GM18867 (cell line): Measurements from ENCODE around the gene ADGRG3.
"Not testable (repeated sequence)": the region's sequence is repeated elsewhere in the genome, so short reads cannot be mapped to it uniquely, and the experiment has no call there.

Experiments
- ATAC-seq: cut with Tn5 transposase; IDR thresholded peaks from one replicate; pipeline ENCODE4 v1.9.1; 2021; ENCODE audit warnings: mild to moderate bottlenecking, moderate library complexity; ENCODE audit not compliant: unreplicated experiment

The ADGRG3 gene

GRCh38 chr16:57712569-57712968, 44.5 kb downstream of the ADGRG3 start:
- ATAC-seq: not testable (repeated sequence)

DNA sequence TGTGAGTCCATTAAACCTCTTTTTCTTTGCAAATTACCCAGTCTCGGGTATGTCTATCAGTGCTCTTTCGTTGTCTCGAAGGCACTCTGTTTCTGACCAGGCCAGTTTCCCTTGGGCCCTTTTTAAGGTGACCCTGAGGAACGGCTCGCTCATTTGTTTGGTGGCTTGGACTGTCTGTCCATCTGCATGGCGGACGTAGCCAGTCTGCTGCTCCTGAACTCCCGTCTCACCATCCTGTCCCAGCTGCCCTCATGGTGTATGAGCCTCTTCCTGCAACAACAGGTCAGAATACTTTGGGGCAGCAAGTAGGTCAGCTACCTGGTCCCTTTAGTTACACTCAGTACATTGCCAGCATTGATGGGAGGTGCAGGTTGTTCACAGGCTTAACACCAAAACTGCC, 45.5 kb downstream of the ADGRG3 start:
- ATAC-seq: no peak

GRCh38 chr16:57714047-57714446, 45.9 kb downstream of the ADGRG3 start:
- no peak for ATAC-seq

- no peak for ATAC-seq
These were observed 52.1 kb downstream of the ADGRG3 start for GRCh38 chr16:57720142-57720575.

- no peak for ATAC-seq
These were observed 53.5 kb downstream of the ADGRG3 start for GRCh38 chr16:57721356-57722209.

DNA sequence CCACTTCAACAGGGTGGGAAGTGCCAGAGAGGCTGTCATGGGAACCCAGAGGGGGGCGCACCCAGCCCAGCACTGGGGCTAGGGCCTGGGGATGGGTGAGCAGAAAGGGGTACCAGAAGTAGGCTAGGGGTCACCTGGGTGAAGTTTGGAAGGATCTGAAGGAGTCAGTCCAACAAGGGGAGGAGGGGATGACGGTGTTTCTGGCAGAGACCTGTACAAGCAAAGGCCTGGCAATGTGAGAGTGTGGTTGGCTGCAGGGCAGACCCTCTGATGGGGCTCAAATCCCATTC, 54.0 kb downstream of the ADGRG3 start:
- no peak for ATAC-seq

- ATAC-seq: no peak
These were observed 54.5 kb downstream of the ADGRG3 start for GRCh38 chr16:57722651-57723050.

GRCh38 chr16:57723170-57723569, 55.1 kb downstream of the ADGRG3 start:
- no peak for ATAC-seq

- ATAC-seq: no peak
These were observed 56.4 kb downstream of the ADGRG3 start for GRCh38 chr16:57724531-57724930.

DNA sequence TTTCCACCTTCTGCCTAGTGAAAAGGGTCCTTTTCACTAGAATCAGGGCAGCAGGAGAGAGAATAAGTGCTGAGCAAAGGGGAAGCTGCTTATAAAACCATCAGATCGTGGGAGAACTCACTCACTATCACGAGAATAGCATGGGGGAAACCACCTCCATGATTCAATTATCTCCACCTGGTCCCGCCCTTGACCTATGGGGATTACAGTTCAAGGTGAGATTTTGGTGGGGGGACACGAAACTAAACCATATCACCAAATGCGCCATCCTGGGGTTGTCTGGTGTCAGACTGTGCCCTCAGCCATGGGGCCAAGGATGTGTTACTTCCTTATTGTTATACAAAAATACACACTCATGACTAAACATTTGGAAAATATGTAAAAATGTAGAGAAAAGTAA, 57.0 kb downstream of the ADGRG3 start:
- no peak for ATAC-seq

GRCh38 chr16:57725554-57725953, 57.4 kb downstream of the ADGRG3 start:
- ATAC-seq: no peak

GRCh38 chr16:57725976-57726375, 57.9 kb downstream of the ADGRG3 start:
- no peak for ATAC-seq

DNA sequence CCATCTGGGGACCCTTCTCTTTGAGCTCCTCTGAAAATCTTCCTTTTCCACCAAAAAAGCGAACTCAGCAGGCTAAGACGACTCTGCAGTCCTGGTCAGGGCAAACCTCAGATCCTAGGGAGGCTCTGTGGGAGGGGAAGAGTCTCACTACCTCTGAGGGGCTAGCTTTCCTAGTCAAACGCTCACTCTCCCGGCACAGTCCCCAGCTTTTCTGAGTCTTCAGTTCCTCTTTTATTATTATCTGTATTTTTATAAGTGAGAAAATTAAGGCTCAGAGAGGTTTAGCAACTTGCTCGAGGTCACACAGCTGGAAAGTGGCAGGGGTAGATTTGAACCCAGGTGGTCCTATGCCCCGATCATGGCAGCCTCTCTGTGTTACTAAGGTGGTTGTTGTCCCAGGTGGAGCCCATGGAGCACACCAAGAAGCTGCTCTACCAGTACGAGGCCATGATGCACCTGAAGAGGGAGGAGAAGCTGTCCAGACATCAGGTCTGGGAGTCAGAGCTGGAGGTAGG, 58.4 kb downstream of the ADGRG3 start:
- no peak for ATAC-seq

- ATAC-seq: no peak
These were observed 59.5 kb downstream of the ADGRG3 start for GRCh38 chr16:57727610-57728009.

DNA sequence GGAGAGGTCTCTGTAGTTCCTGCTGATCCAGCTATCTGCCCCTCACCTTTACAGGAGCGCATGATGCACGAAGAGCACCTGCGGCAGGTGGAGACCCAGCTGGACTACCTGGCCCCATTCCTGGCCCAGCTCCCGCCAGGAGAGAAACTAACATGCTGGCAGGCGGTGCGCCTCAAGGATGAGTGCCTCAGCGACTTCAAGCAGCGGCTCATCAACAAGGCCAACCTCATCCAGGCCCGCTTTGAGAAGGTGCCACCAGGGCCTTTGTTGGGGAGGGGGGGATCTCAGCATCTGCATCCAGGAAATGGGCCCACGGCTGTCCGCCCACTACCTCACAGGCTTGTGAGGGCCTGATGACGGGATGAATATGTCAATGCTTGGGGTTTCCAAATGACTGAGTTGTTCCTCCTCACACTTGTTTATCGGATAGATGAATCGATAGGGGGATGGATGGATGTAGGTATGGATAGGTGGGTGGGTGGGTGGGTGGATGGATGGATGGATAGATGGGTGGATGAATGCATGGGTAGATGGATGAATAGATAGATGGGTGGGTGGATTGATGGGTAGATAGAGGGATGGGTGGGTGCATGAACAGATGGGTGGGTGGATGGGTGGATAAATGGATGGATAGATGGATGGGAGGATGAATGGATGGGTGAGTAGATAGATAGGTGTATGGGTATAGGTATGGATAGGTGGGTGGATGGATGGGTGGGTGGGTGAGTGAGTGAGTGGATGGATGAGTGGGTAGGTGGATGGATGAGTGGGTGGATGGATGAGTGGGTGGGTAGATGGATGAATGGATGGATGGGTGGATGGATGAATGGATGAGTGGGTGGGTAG, 60.5 kb downstream of the ADGRG3 start:
- ATAC-seq: no peak

GRCh38 chr16:57729182-57729484, 61.0 kb downstream of the ADGRG3 start:
- no peak for ATAC-seq

- ATAC-seq: not testable (repeated sequence)
These were observed 61.7 kb downstream of the ADGRG3 start for GRCh38 chr16:57729852-57730251.

DNA sequence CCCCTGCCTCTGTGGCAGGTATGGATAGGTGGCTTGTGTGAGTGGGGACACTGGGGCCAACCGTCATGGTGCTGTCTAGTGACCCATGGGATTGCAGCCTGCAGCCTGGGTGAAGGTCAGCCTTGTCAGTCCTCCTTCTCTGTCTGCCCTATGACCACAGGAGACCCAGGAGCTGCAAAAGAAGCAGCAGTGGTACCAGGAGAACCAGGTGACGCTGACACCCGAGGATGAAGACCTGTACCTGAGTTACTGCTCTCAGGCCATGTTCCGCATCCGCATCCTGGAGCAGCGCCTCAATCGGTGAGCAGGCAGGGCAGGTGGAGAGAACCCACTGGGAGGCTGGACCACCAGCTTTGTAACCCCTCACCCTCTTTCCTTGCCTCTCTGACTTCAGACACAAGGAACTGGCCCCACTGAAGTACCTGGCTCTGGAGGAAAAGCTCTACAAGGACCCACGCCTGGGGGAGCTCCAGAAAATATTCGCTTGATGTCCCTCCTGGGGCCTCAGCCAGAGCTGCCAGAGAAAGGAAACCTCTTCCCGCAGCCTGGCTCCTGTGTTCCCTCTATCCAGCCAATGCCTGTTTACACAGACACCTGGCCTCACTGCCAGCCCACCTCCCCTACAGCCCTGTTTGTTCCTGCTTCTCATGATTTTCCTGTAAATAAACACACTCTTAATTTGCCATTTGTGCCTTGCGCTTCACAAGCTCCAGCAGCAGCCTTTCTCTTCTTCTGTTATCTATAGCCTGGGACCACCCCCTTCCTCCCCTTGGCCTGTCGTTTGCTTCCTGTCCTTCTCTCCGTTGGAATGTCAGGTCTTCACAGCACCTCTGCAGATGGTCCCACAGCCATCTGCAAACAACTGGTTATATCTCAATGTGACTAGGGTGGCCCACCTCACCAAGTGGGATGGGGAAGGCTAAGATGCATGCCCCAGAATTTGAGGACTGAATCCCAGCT, 62.9 kb downstream of the ADGRG3 start:
- no peak for ATAC-seq

DNA sequence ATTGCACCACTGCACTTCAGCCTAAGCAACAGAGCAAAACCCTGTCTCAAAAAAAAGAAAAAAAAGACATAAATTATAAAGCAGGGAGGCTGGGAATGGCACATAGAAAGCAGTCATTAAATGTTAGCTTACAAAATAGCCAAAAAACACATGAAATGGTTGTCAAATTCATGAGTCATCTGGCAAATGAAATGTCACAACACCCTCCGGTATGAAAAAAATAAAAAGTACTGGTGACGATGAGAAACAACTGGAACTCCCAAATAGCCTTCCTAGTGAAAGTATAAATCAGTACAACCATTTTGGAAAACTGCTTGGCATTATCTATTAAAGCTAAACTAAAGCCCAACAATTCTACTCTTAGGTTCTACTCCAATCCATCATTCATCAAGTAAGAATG, 63.9 kb downstream of the ADGRG3 start:
- ATAC-seq: no peak

DNA sequence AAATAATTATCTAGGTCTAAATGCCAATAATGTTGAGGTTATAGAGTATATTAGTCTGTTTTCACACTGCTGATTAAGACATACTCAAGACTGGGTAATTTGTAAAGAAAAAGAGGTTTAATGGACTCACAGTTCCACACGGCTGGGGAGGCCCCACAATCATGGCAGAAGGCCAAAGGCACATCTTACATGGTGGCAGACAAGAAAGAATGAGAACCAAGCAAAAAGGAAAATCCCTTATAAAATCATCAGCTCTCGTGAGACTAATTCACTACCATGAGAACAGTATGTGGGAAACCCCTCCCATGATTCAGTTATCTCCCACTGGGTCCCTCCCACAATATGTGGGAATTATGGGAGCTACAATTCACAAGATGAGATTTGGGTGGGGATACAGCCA, 64.6 kb downstream of the ADGRG3 start:
- ATAC-seq: no peak

DNA sequence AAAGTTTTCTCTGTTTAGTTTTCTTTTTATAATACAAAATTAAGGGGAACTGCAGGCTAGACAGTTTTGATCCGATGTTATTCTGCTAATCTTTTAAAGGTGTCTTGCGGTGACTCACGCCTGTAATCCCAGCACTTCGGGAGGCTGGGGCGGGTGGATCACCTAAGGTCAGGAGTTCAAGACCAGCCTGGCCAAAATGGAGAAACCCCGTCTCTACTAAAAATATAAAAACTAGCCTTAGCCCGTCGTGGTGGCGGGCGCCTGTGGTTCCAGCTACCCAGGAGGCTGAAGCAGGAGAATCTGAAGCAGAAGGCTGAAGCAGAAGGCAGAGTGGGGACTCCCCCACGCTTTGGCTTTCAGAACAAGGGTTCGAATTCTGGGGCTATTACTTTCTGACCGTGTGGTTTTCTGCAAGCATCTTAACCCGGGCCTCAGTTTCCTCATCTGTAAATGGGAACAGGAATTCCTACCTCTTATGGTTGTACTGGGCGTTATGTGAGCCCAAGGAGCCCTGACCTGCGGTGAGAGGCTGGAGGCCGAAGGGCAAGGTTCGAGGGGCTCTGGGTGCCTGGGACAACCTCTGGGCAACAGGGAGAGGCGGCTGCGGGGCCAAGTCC, 66.3 kb downstream of the ADGRG3 start:
- ATAC-seq: no peak
